Upper lobe of right lung (tissue), 1 donor: ENCODE results near the gene FBLN7. TPM values are rescaled to one million over a fixed set of nuclear protein-coding genes. Genes with fewer than 3 reads are reported as not detected.

Source experiments
- ATAC-seq: fragments of 200-7000 bp; cut with Tn5 transposase; one replicate; pipeline ENCODE4 v1.9.1; 2020; ENCODE audit warnings: mild to moderate bottlenecking, moderate library complexity
- DNase-seq: peaks from one replicate; pipeline ENCODE4 v3.0.0-alpha.2; 2020
- H3K27ac ChIP-seq: fragments of 200-600 bp; one replicate; pipeline ENCODE4 v1.8.0; 2022
- H3K27me3 ChIP-seq: fragments of 200-600 bp; one replicate; pipeline ENCODE4 v1.8.0; 2022; ENCODE audit warnings: mild to moderate bottlenecking
- H3K36me3 ChIP-seq: fragments of 200-600 bp; one replicate; pipeline ENCODE4 v1.8.0; 2022
- H3K4me1 ChIP-seq: fragments of 200-600 bp; one replicate; pipeline ENCODE4 v1.8.0; 2022
- H3K4me3 ChIP-seq: fragments of 200-600 bp; one replicate; pipeline ENCODE4 v1.8.0; 2022; ENCODE audit warnings: mild to moderate bottlenecking
- H3K9me3 ChIP-seq: fragments of 200-600 bp; one replicate; pipeline ENCODE4 v1.8.0; 2022
- intact Hi-C: fragments of 100-400 bp; cut with DNase I; formaldehyde crosslinking; loops from one replicate; pipeline ENCODE4 v1.11.0; 2022
- total RNA-seq: library from RNA; stranded (reverse); fragmentation: NEBNext Ultra II Directional; extraction: Animal tissue kit (Norgen Biotek cat#: 25700); gene quantifications from one replicate; pipeline ENCODE4 v1.2.1, GENCODE V29; 2021
- TF ChIP-seq, protein P1 (sequence below): fragments of 200-600 bp; IDR thresholded peaks from one replicate; pipeline ENCODE4 v1.8.0; 2022; ENCODE audit warnings: antibody characterized with exemption
- donor health status: DM: no; HTN: yes; CAD: no; lungs with severe emphysema.

FBLN7 gene
- total RNA-seq, 1 donor from 2014 or later, result 5.4 TPM

DNA sequence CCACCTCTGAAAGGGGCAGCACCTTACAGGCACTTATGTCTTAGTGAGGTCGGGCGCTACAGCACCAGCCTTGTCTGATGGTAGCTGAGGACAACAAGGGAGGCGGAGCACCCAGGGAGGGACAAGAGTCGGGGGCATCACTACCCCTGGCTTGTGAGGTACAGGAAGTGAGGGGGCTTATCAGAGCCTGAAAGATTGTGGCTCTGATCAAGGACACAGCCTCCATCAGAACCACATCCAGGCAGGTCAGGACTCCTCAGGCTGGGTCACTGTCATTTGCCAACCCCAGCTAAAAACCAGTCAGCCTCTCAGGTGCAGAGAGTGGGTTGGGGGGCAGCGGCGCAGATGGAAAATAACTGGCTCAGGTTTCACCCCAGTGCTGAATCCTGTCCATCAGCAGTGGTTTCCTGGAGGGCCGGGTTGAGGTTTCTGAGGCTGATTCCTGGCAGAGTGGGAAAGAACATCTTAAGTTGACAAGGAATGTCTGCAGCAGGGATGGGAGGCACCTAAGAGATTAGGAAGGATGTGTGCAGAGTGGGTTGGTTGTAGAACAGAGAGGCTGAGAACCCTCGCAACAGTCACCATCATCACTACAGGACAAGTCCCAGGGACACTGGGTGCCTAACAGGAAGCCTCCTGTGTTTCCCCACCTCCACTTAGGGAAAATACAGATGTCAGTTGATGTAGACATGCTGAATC is 45.3 kb downstream of the FBLN7 start:
- DNase-seq (no peak), ATAC-seq (no peak)
- TF ChIP-seq, protein P1, sequence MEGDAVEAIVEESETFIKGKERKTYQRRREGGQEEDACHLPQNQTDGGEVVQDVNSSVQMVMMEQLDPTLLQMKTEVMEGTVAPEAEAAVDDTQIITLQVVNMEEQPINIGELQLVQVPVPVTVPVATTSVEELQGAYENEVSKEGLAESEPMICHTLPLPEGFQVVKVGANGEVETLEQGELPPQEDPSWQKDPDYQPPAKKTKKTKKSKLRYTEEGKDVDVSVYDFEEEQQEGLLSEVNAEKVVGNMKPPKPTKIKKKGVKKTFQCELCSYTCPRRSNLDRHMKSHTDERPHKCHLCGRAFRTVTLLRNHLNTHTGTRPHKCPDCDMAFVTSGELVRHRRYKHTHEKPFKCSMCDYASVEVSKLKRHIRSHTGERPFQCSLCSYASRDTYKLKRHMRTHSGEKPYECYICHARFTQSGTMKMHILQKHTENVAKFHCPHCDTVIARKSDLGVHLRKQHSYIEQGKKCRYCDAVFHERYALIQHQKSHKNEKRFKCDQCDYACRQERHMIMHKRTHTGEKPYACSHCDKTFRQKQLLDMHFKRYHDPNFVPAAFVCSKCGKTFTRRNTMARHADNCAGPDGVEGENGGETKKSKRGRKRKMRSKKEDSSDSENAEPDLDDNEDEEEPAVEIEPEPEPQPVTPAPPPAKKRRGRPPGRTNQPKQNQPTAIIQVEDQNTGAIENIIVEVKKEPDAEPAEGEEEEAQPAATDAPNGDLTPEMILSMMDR, result no peak
- peaks cover 9% of the 10 kb centered on the region for H3K27me3 ChIP-seq
- H3K4me3 ChIP-seq, result no peak overlapping the region
- intact Hi-C loops, result no loop called here
- H3K36me3 ChIP-seq, result no peaks in the 10 kb centered on the region
- H3K4me1 ChIP-seq, result no peaks in the 10 kb centered on the region
- H3K9me3 ChIP-seq, result no peaks in the 10 kb centered on the region
- no peak overlapping the region for H3K27ac ChIP-seq

DNA sequence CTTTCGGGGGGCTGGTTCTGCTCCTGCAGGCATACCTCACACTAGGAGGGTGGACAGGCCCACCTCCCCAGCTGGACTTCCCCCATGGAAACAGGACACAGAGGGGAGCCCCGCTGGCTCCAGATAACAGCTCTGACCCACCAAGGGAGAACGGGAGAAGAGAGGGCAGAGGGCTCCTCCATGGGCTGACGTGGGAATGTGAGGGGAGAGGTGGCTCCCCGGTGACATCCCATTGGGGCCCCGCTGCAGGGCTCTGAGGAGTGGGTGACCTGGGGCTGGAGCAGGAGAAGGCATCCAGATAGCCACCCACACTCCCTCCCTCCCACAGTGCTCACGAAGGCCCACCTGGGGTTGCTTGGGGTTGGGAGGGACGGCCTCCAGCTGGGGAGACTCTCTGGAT is 45.9 kb downstream of the FBLN7 start:
- H3K27me3 ChIP-seq, result peaks cover 9% of the 10 kb centered on the region
- no peak overlapping the region for H3K27ac ChIP-seq
- no peak overlapping the region for H3K4me3 ChIP-seq
- intact Hi-C loops, result no loop called here
- no peaks in the 10 kb centered on the region for H3K9me3 ChIP-seq
- TF ChIP-seq, protein P1, result no peak
- DNase-seq (no peak), ATAC-seq (no peak)
- no peaks in the 10 kb centered on the region for H3K4me1 ChIP-seq
- no peaks in the 10 kb centered on the region for H3K36me3 ChIP-seq

DNA sequence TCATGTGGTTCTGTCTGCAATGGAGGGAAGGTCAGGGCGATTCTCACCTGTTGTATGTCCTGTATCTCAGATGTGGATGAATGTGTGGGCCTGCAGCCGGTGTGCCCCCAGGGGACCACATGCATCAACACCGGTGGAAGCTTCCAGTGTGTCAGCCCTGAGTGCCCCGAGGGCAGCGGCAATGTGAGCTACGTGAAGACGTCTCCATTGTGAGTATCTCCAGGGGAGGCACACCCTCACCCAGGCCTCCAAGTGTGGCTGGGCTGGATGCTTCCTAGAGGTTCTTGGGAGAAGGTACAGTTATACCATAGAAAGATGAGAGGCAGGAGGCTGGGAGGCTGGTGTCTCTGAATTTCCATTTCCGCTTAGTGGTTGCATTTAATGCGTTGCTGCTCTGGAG is 46.9 kb downstream of the FBLN7 start:
- no peak for DNase-seq
- ATAC-seq, result no peak
- Histone ChIP-seq H3K9me3 (no peaks in the 10 kb centered on the region), H3K4me3 (no peak overlapping the region), H3K27ac (no peak overlapping the region), H3K4me1 (no peaks in the 10 kb centered on the region), H3K36me3 (no peaks in the 10 kb centered on the region), H3K27me3 (peaks cover 9% of the 10 kb centered on the region)
- intact Hi-C loops, result no loop called here
- TF ChIP-seq, protein P1, result no peak

DNA sequence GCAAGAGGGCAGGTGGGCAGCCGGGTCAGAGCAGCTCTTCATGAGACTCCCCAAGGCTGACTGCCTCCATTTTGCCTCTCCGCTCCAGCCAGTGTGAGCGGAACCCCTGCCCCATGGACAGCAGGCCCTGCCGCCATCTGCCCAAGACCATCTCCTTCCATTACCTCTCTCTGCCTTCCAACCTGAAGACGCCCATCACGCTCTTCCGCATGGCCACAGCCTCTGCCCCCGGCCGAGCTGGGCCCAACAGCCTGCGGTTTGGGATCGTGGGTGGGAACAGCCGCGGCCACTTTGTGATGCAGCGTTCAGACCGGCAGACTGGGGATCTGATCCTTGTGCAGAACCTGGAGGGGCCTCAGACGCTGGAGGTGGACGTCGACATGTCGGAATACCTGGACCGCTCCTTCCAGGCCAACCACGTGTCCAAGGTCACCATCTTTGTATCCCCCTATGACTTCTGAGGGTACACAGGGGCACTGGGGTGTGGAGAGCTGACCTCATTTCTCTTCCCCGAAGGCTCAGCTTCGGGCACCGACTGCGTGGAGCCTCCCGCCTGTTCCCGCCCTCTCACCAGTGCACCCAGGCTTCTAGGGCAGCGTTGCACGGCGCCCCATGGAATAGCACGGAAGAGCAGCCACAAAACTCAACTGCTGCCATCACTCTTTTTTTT is 49.0 kb downstream of the FBLN7 start:
- intact Hi-C loops, result no loop called here
- Histone ChIP-seq H3K36me3 (no peaks in the 10 kb centered on the region), H3K9me3 (no peaks in the 10 kb centered on the region), H3K27ac (peak overlapping the region; percentile 36), H3K27me3 (peaks cover 1% of the 10 kb centered on the region), H3K4me1 (no peaks in the 10 kb centered on the region), H3K4me3 (no peak overlapping the region)
- DNase-seq (no peak), ATAC-seq (no peak)
- TF ChIP-seq, protein P1, result no peak

DNA sequence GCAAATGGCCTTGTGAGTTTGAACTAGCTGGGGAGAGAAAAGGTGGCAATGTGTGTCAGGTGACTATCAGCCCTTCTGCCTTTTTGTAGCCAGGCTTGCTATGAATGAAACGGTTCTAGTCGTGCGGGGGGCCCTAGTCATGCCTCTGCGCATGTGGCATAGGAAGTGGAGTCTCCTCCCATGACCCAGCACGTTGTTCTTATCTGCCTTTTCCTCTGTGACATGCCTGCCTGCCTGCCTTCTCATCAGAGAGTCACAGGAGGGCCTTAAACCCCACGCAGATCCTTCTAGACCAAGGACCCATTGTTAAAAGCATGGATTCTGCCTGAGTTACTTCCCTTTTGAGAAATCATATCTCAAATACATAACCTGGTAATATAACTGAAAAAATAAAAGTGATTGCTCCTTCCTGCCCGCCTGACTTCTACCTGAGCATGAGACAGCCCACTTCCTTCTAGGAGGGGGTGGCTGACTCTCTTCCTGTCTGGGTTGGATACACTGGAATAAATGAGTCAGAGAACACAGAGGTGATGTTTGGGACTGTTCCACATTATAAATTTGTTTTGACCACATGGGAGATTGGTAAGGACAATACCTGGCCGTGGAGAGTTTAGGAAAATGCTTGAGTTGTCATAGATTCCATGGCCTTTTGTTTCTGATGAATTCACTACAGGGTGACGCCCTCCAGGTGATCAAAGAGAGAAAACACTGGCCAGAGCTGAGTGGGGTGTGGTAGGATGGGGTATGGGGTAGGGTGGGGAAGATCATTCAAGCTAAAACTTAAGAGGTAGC is 49.8 kb downstream of the FBLN7 start:
- DNase-seq (no peak), ATAC-seq (no peak)
- peak overlapping the region; percentile 36 for H3K27ac ChIP-seq
- H3K36me3 ChIP-seq, result no peaks in the 10 kb centered on the region
- no peak overlapping the region for H3K4me3 ChIP-seq
- TF ChIP-seq, protein P1, result no peak
- no peaks in the 10 kb centered on the region for H3K4me1 ChIP-seq
- H3K27me3 ChIP-seq, result no peaks in the 10 kb centered on the region
- intact Hi-C loops, result no loop called here
- H3K9me3 ChIP-seq, result no peaks in the 10 kb centered on the region
